HepG2 (cell line): ENCODE data around the gene VEZT. TPM values are rescaled to one million over a fixed set of nuclear protein-coding genes. Genes with fewer than 3 reads are reported as not detected.

Experiments used
- ATAC-seq: fragments of 200-7000 bp; cut with Tn5 transposase; 3 replicates; pipeline ENCODE4 v1.9.1; 2020; ENCODE audit warnings: mild to moderate bottlenecking, moderate library complexity
- BruUV-seq: library from RNA; stranded (reverse); fragments of 400-500 nt; replicated peaks from 2 replicates; lab custom pipeline; 2021; lab: Mats Ljungman, UMichigan
- CTCF ChIA-PET: fragments of 300-600 bp; formaldehyde crosslinking; extraction: SDS; loops from one replicate; lab custom pipeline; 2021; ENCODE audit warnings: low total read pairs, inconsistent platforms, low intra/inter-chr PET ratio; lab: Yijun Ruan, JAX
- POLR2A ChIA-PET: fragments of 350-600 bp; sonication (Branson Sonifier 250); formaldehyde crosslinking; loops from one replicate; lab custom pipeline; 2020; ENCODE audit warnings: antibody characterized with exemption, inconsistent platforms; lab: Yijun Ruan, JAX
- DNase-seq: peaks from one replicate; pipeline ENCODE4 v3.0.0-alpha.2; 2015; ENCODE audit warnings: low spot score
- FAIRE-seq: peaks from 3 replicates; lab custom pipeline; 2011; peaks lifted over from hg19 to GRCh38; lab: Jason Lieb, UNC
- H2AFZ ChIP-seq: one replicate; pipeline ENCODE4 v1.6.1; 2011; ENCODE audit warnings: low read length, inconsistent platforms
- H3K27ac ChIP-seq: fragments of 300-600 bp; 3 replicates; pipeline ENCODE4 v1.8.0; 2011; ENCODE audit warnings: mixed run types, mild to moderate bottlenecking, mixed read lengths, low read length, inconsistent platforms; ENCODE audit not compliant: insufficient read depth; ENCODE audit errors: extremely low read length
- H3K27me3 ChIP-seq, 2 experiments: fragments of 200-600 bp in 1 of 2; 2 replicates in 1 of 2; 3 replicates in 1 of 2; pipeline versions ENCODE4 v1.6.0 to v1.8.0; 2011; ENCODE audit warnings: low read length in 2 of 2, mild to moderate bottlenecking in 2 of 2, moderate library complexity in 2 of 2, inconsistent platforms in 1 of 2; ENCODE audit not compliant: insufficient read depth in 2 of 2, control insufficient read depth in 1 of 2
- H3K36me3 ChIP-seq, 2 experiments: fragments of 200-600 bp in 1 of 2; replicated peaks in 1 of 2; 2 replicates in 1 of 2; 3 replicates in 1 of 2; pipeline versions ENCODE4 v1.5.1 to v1.8.0; 2011; ENCODE audit warnings: low read length in 2 of 2, inconsistent platforms in 1 of 2; ENCODE audit not compliant: insufficient read depth in 2 of 2, control insufficient read depth in 1 of 2
- H3K4me1 ChIP-seq: 2 replicates; pipeline ENCODE4 v1.5.1; 2012; ENCODE audit warnings: low read length, inconsistent platforms; ENCODE audit not compliant: insufficient read depth
- H3K4me2 ChIP-seq: 2 replicates; pipeline ENCODE4 v1.6.0; 2011; ENCODE audit warnings: low read depth, low read length, inconsistent platforms
- H3K4me3 ChIP-seq, 3 experiments: fragments of 200-600 bp in 1 of 3; sonication (generic), shearing (Covaris generic) in 1 of 3; replicated peaks in 1 of 3; 2 replicates each; pipeline ENCODE4 v1.5.1; 2011 to 2016; ENCODE audit warnings: low read length in 3 of 3, inconsistent platforms in 2 of 3, low read depth in 2 of 3, mild to moderate bottlenecking in 2 of 3, control low read depth in 1 of 3, mixed read lengths in 1 of 3; ENCODE audit not compliant: insufficient read depth in 1 of 3
- H3K79me2 ChIP-seq: one replicate; pipeline ENCODE4 v1.6.1; 2011; ENCODE audit warnings: low read length, inconsistent platforms; ENCODE audit not compliant: insufficient read depth
- H3K9ac ChIP-seq: 2 replicates; pipeline ENCODE4 v1.6.0; 2011; ENCODE audit warnings: mild to moderate bottlenecking, low read depth, low read length, inconsistent platforms; ENCODE audit not compliant: insufficient read depth
- H3K9me3 ChIP-seq: 2 replicates; pipeline ENCODE4 v1.5.1; 2012; ENCODE audit warnings: mild to moderate bottlenecking, low read length
- H4K20me1 ChIP-seq: 2 replicates; pipeline ENCODE4 v1.6.0; 2011; ENCODE audit warnings: inconsistent platforms, mild to moderate bottlenecking, low read length, moderate library complexity; ENCODE audit not compliant: insufficient read depth
- CBFB ChIP-seq: sonication (generic); formaldehyde crosslinking; IDR thresholded peaks from 2 replicates; pipeline ENCODE4 v1.4.0; 2020; ENCODE audit warnings: missing genetic modification reagents
- DNMT1 ChIP-seq: sonication (generic); formaldehyde crosslinking; IDR thresholded peaks from 2 replicates; pipeline ENCODE4 v1.5.1; 2020; ENCODE audit warnings: mild to moderate bottlenecking, missing genetic modification reagents
- GPN1 ChIP-seq: sonication (generic); formaldehyde crosslinking; IDR thresholded peaks from 2 replicates; pipeline ENCODE4 v1.5.1; 2020; ENCODE audit warnings: missing genetic modification reagents, borderline replicate concordance
- GZF1 ChIP-seq: sonication (generic); formaldehyde crosslinking; IDR thresholded peaks from 2 replicates; pipeline ENCODE4 v1.5.1; 2020; ENCODE audit warnings: mild to moderate bottlenecking, missing genetic modification reagents
- JUND ChIP-seq: sonication (generic); formaldehyde crosslinking; IDR thresholded peaks from 2 replicates; pipeline ENCODE4 v1.8.0; 2022; ENCODE audit warnings: mild to moderate bottlenecking, missing genetic modification reagents
- KAT8 ChIP-seq: IDR thresholded peaks from 2 replicates; pipeline ENCODE4 v1.6.1; 2016; ENCODE audit warnings: missing genetic modification reagents, missing compliant biosample characterization
- LCORL ChIP-seq, 2 experiments: fragments of 450-650 bp in 1 of 2; sonication (generic) in 1 of 2; formaldehyde crosslinking in 1 of 2; IDR thresholded peaks; 2 replicates each; pipeline versions ENCODE4 v1.5.0 to v1.6.1; 2017 to 2020; ENCODE audit warnings: antibody characterized with exemption in 1 of 2, missing genetic modification reagents in 1 of 2
- NCOA2 ChIP-seq: sonication (generic); formaldehyde crosslinking; IDR thresholded peaks from 2 replicates; pipeline ENCODE4 v1.8.0; 2022; ENCODE audit warnings: inconsistent platforms
- PRDM4 ChIP-seq: sonication (generic); formaldehyde crosslinking; IDR thresholded peaks from 2 replicates; pipeline ENCODE4 v1.9.0; 2021; ENCODE audit warnings: missing genetic modification reagents, borderline replicate concordance
- RFXANK ChIP-seq: IDR thresholded peaks from 2 replicates; pipeline ENCODE4 v1.6.1; 2016
- ZHX1 ChIP-seq: sonication (generic); formaldehyde crosslinking; IDR thresholded peaks from 2 replicates; pipeline ENCODE4 v1.8.1; 2022; ENCODE audit warnings: low read depth, mild to moderate bottlenecking, missing genetic modification reagents
- ZNF225 ChIP-seq: sonication (generic); formaldehyde crosslinking; IDR thresholded peaks from 2 replicates; pipeline ENCODE4 v1.4.0; 2020; ENCODE audit warnings: mild to moderate bottlenecking, missing genetic modification reagents
- ZNF260 ChIP-seq: sonication (generic); formaldehyde crosslinking; IDR thresholded peaks from 2 replicates; pipeline ENCODE4 v1.4.0; 2020; ENCODE audit warnings: missing genetic modification reagents, low read depth, mild to moderate bottlenecking, borderline replicate concordance
- ZNF609 ChIP-seq: sonication (generic); formaldehyde crosslinking; IDR thresholded peaks from 2 replicates; pipeline ENCODE4 v1.4.0; 2020; ENCODE audit warnings: mild to moderate bottlenecking, missing genetic modification reagents, borderline replicate concordance
- ZNF775 ChIP-seq: sonication (generic); formaldehyde crosslinking; IDR thresholded peaks from 2 replicates; pipeline ENCODE4 v1.4.0; 2020; ENCODE audit warnings: missing genetic modification reagents, mild to moderate bottlenecking, moderate library complexity, borderline replicate concordance
- ZSCAN31 ChIP-seq: sonication (generic); formaldehyde crosslinking; IDR thresholded peaks from 2 replicates; pipeline ENCODE4 v1.5.0; 2020; ENCODE audit warnings: low read depth, mild to moderate bottlenecking, missing genetic modification reagents
- WGBS: methylation state at CpG from one replicate; pipeline ENCODE4 v1.1.6; 2017; ENCODE audit warnings: low lambda C conversion rate; 5-methylcytosine and 5-hydroxymethylcytosine counted together
- in situ Hi-C: cut with HindIII; loops from 2 replicates; pipeline ENCODE4 v1.10.0; 2017; ENCODE audit warnings: low pct_unique_long_range_greater_than_20kb; ENCODE audit not compliant: extremely low pct_ligation_motif_present
- intact Hi-C: fragments of 100-400 bp; cut with micrococcal nuclease; formaldehyde crosslinking; loops from one replicate; pipeline ENCODE4 v1.10.0; 2022; ENCODE audit not compliant: unreplicated experiment
- polyA plus RNA-seq, 8 experiments: library from polyadenylated mRNA; depleted of rRNA in 3 of 8; stranded (reverse) in 7 of 8; unstranded in 1 of 8; fragments of >200 nt; fragmentation: Illumina TruSeq in 4 of 8; extraction: Trizol in 4 of 8; gene quantifications; 2 replicates each; pipeline versions ENCODE4 v1.2.1 to v1.2.3, GENCODE V29; 2011 to 2016; ENCODE audit warnings: low read depth in 4 of 8, missing spikeins in 1 of 8, mixed read lengths in 1 of 8; ENCODE audit not compliant: insufficient read depth in 1 of 8
- total RNA-seq, 5 experiments: library from RNA; depleted of rRNA; stranded (reverse); fragments of >200 nt; fragmentation: Illumina TruSeq; extraction: Trizol; gene quantifications; 2 replicates each; pipeline ENCODE4 v1.2.3, GENCODE V29; 2016; ENCODE audit warnings: low read depth in 1 of 5

VEZT gene
- total and polyA plus RNA-seq, 2 of the 13 experiments (the other 11 are each of a cell fraction or from before 2014, with no cell fraction given), result 35.5 to 51.6 TPM

GRCh38 chr12:95257541-95257940 is 39.9 kb downstream of the VEZT start:
- in situ Hi-C loops (no loop called here), intact Hi-C loops (no loop called here)
- Histone ChIP-seq H3K27me3 (no peaks in the 10 kb centered on the region), H3K4me2 (no peak overlapping the region), H3K9me3 (no peaks in the 10 kb centered on the region), H3K27ac (no peak overlapping the region), H2AFZ (no peak overlapping the region), H3K36me3 (peaks cover 10 to 39% of the 10 kb centered on the region in 2 experiments), H3K4me1 (no peaks in the 10 kb centered on the region), H3K79me2 (no peaks in the 10 kb centered on the region), H4K20me1 (no peaks in the 10 kb centered on the region), H3K9ac (no peak overlapping the region), H3K4me3 (no peak overlapping the region)
- no peak for FAIRE-seq
- ATAC-seq, result no peak
- ChIA-PET CTCF (no interaction called here), POLR2A (no interaction called here)
- no peak for DNase-seq
- 96% methylated on average over 3 of the region's 3 CpGs for WGBS
- BruUV-seq, result no TSS peak
- TF ChIP-seq GPN1 (CRISPR knock-in tag), result no peak
- no peak for TF ChIP-seq ZNF260 (CRISPR knock-in tag)
- TF ChIP-seq RFXANK, result no peak
- TF ChIP-seq DNMT1 (CRISPR knock-in tag), result no peak
- no peak for TF ChIP-seq ZNF775 (CRISPR knock-in tag)
- no peak for TF ChIP-seq KAT8 (CRISPR knock-in tag)
- TF ChIP-seq GZF1 (CRISPR knock-in tag), result no peak
- TF ChIP-seq LCORL (IDR thresholded peaks at IDR 0.05), result no peak
- no peak for TF ChIP-seq LCORL (CRISPR knock-in tag; IDR thresholded peaks at IDR 0.05)
- no peak for TF ChIP-seq ZNF609
- TF ChIP-seq ZNF225 (CRISPR knock-in tag), result no peak
- TF ChIP-seq PRDM4 (CRISPR knock-in tag), result no peak
- no peak for TF ChIP-seq ZSCAN31 (CRISPR knock-in tag)
- no peak for TF ChIP-seq ZHX1
- no peak for TF ChIP-seq JUND (CRISPR knock-in tag)
- TF ChIP-seq CBFB (CRISPR knock-in tag), result no peak
- no peak for TF ChIP-seq NCOA2 (CRISPR knock-in tag)
